Activated T-helper 2 cell treated with anti-CD3 and anti-CD28 coated beads, Interferon-gamma antibody, Interleukin-2, Interleukin-4, amounts not matched to agents 10 μg/mL and 5 μg/mL and 100 μg/mL, durations not matched to agents 14 hours and 24 hours and 36 hours (primary cell): Measurements from ENCODE around the gene WIZ. TPM values are rescaled to one million over a fixed set of nuclear protein-coding genes. Genes with fewer than 3 reads are reported as not detected.
"Not testable (repeated sequence)": the region's sequence is repeated elsewhere in the genome, so short reads cannot be mapped to it uniquely, and the experiment has no call there.

Experiments used
- DNase-seq: peaks from one replicate; pipeline ENCODE4 v3.0.0; 2021; ENCODE audit warnings: low spot score
- H3K27ac Mint-ChIP-seq: one replicate; pipeline ENCODE4 v1.8.0; 2021; ENCODE audit warnings: mixed read lengths
- H3K27me3 Mint-ChIP-seq: one replicate; pipeline ENCODE4 v1.8.0; 2021; ENCODE audit warnings: low read depth, mixed read lengths
- H3K36me3 Mint-ChIP-seq: one replicate; pipeline ENCODE4 v1.8.0; 2021; ENCODE audit warnings: low read depth, mixed read lengths
- H3K4me1 Mint-ChIP-seq: one replicate; pipeline ENCODE4 v1.8.0; 2021; ENCODE audit warnings: low read depth, mixed read lengths
- H3K4me3 Mint-ChIP-seq: one replicate; pipeline ENCODE4 v1.8.0; 2021; ENCODE audit warnings: low read depth, mild to moderate bottlenecking, moderate library complexity, mixed read lengths
- H3K9me3 Mint-ChIP-seq: one replicate; pipeline ENCODE4 v1.8.0; 2021; ENCODE audit warnings: mixed read lengths
- intact Hi-C: fragments of 100-400 bp; cut with micrococcal nuclease; formaldehyde crosslinking; loops from one replicate; pipeline ENCODE4 v1.15.1; 2023
- total RNA-seq: library from RNA; stranded (reverse); gene quantifications from 2 replicates; pipeline ENCODE4 v1.2.3, GENCODE V29; 2022

Gene WIZ
- total RNA-seq, 1 donor from 2014 or later, result 30.1 TPM

- H3K4me1 Mint-ChIP-seq, result peaks cover 36% of the 10 kb centered on the region
- H3K27me3 Mint-ChIP-seq, result no peaks in the 10 kb centered on the region
- H3K9me3 Mint-ChIP-seq, result no peaks in the 10 kb centered on the region
- no peak for DNase-seq
- H3K4me3 Mint-ChIP-seq, result peak overlapping the region; percentile 99
- peaks cover 39% of the 10 kb centered on the region for H3K36me3 Mint-ChIP-seq
- H3K27ac Mint-ChIP-seq, result peak overlapping the region; percentile 70
- intact Hi-C loops, result loop anchor here (5.0 kb wide), 1 partner anchor 290 kb away; a partner anchor contains a TSS
Measured at GRCh38 chr19:15417699-15418098, 32.1 kb downstream of the WIZ start.

GRCh38 chr19:15412832-15413231 lies 36.9 kb downstream of the WIZ start:
- Mint-ChIP-seq H3K36me3 (peaks cover 43% of the 10 kb centered on the region), H3K27ac (no peak overlapping the region), H3K4me1 (peaks cover 21% of the 10 kb centered on the region), H3K27me3 (no peaks in the 10 kb centered on the region), H3K4me3 (no peak overlapping the region), H3K9me3 (no peaks in the 10 kb centered on the region)
- intact Hi-C loops, result no loop called here
- no peak for DNase-seq

- H3K27me3 Mint-ChIP-seq, H3K4me1 Mint-ChIP-seq, H3K9me3 Mint-ChIP-seq, H3K27ac Mint-ChIP-seq, intact Hi-C loops, H3K4me3 Mint-ChIP-seq, DNase-seq: not testable (repeated sequence)
- H3K36me3 Mint-ChIP-seq, result peaks cover 41% of the 10 kb centered on the region
Measured at GRCh38 chr19:15411351-15411750, 38.4 kb downstream of the WIZ start.

DNA sequence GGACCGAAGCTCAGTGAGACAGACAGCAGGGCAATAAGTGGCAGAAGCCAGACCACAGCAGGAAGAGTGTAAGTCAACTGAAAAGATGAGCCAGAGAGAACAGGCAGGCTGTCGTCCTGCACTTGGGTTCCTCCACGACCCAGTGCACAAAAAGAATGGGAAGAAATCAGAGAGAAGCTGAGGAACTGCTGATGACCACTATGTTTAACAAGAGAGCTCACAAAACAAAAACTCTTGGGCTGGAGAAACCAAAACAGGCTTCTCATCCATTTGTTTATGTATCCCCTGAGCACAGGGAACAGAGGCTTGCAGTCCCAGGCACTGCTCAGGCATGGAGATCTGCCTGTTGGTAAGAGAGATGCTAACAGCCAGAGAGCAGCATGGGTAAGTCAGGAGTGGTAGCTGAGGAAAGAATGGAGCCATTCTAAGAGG lies 45.0 kb downstream of the WIZ start:
- Mint-ChIP-seq H3K4me3 (no peak overlapping the region), H3K27me3 (no peaks in the 10 kb centered on the region), H3K27ac (peak overlapping the region; percentile 42), H3K9me3 (no peaks in the 10 kb centered on the region), H3K36me3 (peaks cover 45% of the 10 kb centered on the region), H3K4me1 (peaks cover 8% of the 10 kb centered on the region)
- intact Hi-C loops, result no loop called here
- no peak for DNase-seq

GRCh38 chr19:15404097-15404779 lies 45.5 kb downstream of the WIZ start:
- H3K27me3 Mint-ChIP-seq, result no peaks in the 10 kb centered on the region
- no peak overlapping the region for H3K4me3 Mint-ChIP-seq
- H3K27ac Mint-ChIP-seq, result peak overlapping the region; percentile 42
- intact Hi-C loops, result no loop called here
- peaks cover 45% of the 10 kb centered on the region for H3K36me3 Mint-ChIP-seq
- peaks cover 8% of the 10 kb centered on the region for H3K4me1 Mint-ChIP-seq
- no peaks in the 10 kb centered on the region for H3K9me3 Mint-ChIP-seq
- DNase-seq, result no peak

DNA sequence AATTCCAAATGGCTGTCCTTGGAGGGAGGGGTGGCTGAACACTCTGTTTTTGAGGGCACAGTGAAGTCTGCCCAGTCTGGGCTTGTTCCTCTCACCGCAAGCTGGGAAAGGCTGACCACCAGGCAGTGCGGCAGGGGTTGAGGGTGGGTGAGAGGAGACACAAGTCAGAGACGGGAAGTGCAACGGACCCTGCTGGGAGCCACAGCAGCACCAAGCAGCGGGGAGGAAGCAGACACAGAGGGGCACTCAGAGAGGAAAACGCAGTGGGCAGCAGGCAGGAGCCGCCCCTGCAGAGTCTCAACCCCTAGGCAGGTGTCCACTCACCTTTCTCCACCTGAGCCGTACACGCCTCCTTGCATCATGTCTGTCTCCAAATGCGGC lies 46.6 kb downstream of the WIZ start:
- no peak for DNase-seq
- H3K4me1 Mint-ChIP-seq, result peaks cover 8% of the 10 kb centered on the region
- H3K4me3 Mint-ChIP-seq, result no peak overlapping the region
- no peak overlapping the region for H3K27ac Mint-ChIP-seq
- H3K36me3 Mint-ChIP-seq, result peaks cover 42% of the 10 kb centered on the region
- no peaks in the 10 kb centered on the region for H3K27me3 Mint-ChIP-seq
- no peaks in the 10 kb centered on the region for H3K9me3 Mint-ChIP-seq
- intact Hi-C loops, result no loop called here

DNA sequence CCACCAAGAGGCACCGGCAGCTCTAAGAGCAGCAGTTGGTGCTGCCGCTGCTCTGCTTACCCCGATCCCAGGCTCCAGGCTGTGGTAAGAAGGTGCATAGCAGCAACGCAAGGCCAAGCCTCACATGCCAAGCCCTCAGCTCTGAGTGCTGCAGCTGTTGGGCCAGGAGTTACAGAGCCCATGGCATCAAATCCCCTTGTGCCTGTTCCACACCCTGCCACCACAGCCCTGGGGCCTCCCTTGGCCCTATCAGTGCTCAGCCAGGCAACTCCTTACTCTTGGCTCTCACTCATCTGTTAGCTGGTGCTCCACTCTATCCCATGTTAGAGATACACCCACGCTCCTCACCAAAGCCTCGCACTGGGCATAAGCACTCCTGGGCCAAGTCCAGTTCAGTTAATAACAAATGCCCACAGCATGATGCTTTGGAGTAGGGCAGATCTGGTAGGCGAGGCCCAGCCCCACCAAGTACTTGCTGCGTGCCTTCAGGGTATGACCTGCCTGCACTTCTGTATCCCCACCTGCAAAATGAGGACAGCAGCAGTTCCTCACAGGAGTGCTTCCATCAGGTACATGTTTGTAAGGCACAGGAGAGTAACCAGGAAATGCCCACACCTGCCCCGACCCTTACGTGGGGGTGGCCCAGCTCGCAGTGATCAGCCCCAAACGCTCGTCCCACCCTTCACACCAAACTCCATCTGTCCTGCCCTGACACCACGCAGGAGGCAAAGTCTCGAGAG lies 47.2 kb downstream of the WIZ start:
- Mint-ChIP-seq H3K27me3 (no peaks in the 10 kb centered on the region), H3K27ac (no peak overlapping the region), H3K4me3 (no peak overlapping the region), H3K9me3 (no peaks in the 10 kb centered on the region), H3K4me1 (peaks cover 8% of the 10 kb centered on the region), H3K36me3 (peaks cover 43% of the 10 kb centered on the region)
- intact Hi-C loops, result no loop called here
- DNase-seq, result no peak

DNA sequence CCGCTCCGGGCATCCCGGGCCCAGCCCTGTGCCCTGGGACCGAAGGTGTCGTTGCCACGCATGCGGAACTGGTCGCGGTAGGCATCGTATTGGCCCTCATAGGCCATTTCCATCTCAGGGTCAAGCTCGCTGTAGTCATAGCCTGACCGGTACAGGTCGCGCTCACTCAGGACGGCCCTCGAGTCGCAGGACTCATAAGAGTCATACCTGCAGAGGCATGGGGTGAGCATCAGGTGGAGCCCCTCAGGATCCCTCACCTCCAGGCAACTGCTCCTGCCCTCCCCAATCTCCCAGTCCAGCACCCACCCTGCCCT lies 48.4 kb downstream of the WIZ start:
- intact Hi-C loops, result no loop called here
- Mint-ChIP-seq H3K27me3 (no peaks in the 10 kb centered on the region), H3K4me1 (peaks cover 8% of the 10 kb centered on the region), H3K27ac (no peak overlapping the region), H3K4me3 (no peak overlapping the region), H3K36me3 (peaks cover 51% of the 10 kb centered on the region), H3K9me3 (no peaks in the 10 kb centered on the region)
- no peak for DNase-seq

DNA sequence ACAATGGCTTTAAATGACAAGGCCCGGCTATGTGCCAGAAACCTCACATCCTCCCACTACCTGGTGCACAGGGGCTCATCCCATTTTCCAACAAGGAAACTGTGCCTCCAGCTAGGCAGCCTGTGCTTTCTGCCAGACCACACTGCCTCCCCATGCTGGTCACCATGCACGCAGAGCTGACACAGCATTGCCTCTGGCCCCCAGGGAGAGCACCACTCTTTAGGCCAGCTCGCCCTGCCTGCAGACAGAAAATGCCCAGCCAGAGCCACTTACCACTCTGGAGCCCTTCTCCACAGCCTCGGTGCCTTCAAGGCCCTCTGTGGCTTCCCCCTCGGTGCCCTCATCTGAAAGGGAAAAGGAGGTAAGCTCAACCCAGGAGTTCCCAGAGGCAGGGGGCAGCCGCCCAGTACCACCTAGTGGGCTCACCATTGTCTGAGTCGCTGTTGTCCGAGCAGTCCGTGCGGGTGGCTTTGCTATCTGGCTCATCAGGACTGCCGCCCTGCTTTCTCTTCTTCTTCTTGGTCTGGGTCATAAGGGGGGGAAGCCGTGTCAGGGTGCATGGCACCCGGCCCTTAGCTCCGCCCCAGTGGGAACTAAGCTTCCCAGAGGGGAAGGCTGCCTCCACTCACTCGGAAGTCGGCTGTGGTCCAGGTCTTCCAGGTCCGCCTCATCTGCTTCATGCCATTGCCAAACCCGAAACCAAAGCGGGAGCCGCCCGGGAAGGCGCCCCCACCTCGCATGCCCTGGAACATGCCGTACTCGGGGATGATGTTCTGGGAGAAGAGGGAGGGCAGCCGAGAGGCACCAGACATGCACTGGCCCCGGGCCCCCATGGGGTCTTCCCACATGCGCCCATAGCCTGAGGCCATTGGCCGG lies 49.0 kb downstream of the WIZ start:
- intact Hi-C loops, result no loop called here
- DNase-seq, result no peak
- Mint-ChIP-seq H3K4me3 (no peak overlapping the region), H3K27ac (no peak overlapping the region), H3K27me3 (no peaks in the 10 kb centered on the region), H3K4me1 (peaks cover 7% of the 10 kb centered on the region), H3K9me3 (no peaks in the 10 kb centered on the region), H3K36me3 (peaks cover 52% of the 10 kb centered on the region)

- Mint-ChIP-seq H3K4me3 (no peak overlapping the region), H3K4me1 (peaks cover 6% of the 10 kb centered on the region), H3K9me3 (no peaks in the 10 kb centered on the region), H3K36me3 (peaks cover 55% of the 10 kb centered on the region), H3K27ac (no peak overlapping the region), H3K27me3 (no peaks in the 10 kb centered on the region)
- intact Hi-C loops, result no loop called here
- no peak for DNase-seq
Measured at GRCh38 chr19:15399635-15400034, 50.1 kb downstream of the WIZ start.

- no peak for DNase-seq
- intact Hi-C loops, result no loop called here
- Mint-ChIP-seq H3K27ac (no peak overlapping the region), H3K4me3 (no peak overlapping the region), H3K36me3 (peaks cover 57% of the 10 kb centered on the region), H3K4me1 (peaks cover 2% of the 10 kb centered on the region), H3K9me3 (no peaks in the 10 kb centered on the region), H3K27me3 (no peaks in the 10 kb centered on the region)
Measured at GRCh38 chr19:15399234-15399515, 50.6 kb downstream of the WIZ start.

DNA sequence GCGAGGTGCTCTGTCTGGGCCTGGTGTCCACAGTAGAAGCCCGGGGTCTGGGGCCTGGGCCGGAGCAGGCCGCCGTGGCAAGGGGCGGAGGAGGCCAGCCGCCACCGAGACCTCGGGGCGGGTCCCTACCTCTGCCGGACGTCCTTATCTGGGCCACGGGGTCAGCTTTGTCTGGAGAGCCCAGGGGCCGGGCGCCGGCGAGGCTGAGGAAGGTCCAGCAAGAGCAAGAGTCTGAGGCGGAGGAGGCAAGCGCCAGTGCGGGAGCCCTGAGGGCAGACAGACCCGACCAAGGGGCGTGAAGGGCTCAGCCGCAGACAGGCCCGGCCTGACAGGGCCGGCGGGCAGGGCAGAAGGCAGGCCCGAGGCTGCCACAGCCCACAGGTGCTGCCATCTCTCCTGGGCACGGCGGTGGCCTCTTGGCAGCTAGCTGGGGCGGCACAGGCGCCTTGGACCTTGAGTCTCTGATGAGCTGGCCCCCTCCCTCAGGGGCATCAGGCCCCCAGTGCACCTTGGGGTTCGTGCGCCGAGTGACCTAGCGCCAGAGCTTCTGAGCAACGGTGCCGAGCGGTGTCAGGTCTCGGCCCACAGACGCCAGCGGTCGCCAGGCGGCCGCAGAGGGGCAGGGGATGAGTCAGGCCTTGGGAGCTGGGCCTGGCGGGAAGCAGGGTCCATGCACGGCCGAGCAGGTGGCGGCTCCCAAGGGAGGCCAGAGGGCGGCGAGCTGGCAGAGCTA lies 51.1 kb downstream of the WIZ start:
- no peak overlapping the region for H3K27ac Mint-ChIP-seq
- no peak overlapping the region for H3K4me3 Mint-ChIP-seq
- H3K4me1 Mint-ChIP-seq, result peaks cover 5% of the 10 kb centered on the region
- no peak for DNase-seq
- intact Hi-C loops, result no loop called here
- H3K9me3 Mint-ChIP-seq, result no peaks in the 10 kb centered on the region
- H3K36me3 Mint-ChIP-seq, result peaks cover 62% of the 10 kb centered on the region
- H3K27me3 Mint-ChIP-seq, result no peaks in the 10 kb centered on the region
